Suppressor macrophage treated with lipopolysaccharide for 1 hour (primary cell): ENCODE measurements around the gene CNGA2.
"Not testable (repeated sequence)": the region's sequence is repeated elsewhere in the genome, so short reads cannot be mapped to it uniquely, and the experiment has no call there.

Source experiments
- DNase-seq, 3 donors: peaks; one replicate each; pipeline ENCODE4 v3.0.0-alpha.2; 2020 to 2022

Gene CNGA2

DNA sequence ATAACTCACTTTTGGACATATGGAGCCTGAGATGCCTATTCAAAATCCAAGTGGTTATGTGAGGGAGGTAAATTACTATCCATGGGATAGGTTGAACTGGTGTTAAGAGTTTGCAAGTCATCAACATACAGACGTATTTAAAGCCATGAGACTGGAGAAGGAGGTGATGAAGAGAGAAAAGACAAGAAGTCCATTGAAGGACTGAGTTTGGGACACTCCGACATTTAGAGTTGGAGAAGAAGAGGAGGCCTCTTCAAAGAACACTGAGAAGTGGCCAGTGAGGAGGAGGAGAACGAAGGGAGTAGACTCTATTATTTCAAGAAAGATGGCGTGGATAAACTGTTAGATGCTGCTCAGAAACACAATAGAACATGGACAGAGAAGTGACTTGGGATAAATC, at the start of gene CNGA2:
Gene CNGA2, plus strand, starts transcription at position 301 of the 400 bp plus-strand sequence. CDS start 3,738 bp downstream, outside the sequence.
- DNase-seq: no peak

DNA sequence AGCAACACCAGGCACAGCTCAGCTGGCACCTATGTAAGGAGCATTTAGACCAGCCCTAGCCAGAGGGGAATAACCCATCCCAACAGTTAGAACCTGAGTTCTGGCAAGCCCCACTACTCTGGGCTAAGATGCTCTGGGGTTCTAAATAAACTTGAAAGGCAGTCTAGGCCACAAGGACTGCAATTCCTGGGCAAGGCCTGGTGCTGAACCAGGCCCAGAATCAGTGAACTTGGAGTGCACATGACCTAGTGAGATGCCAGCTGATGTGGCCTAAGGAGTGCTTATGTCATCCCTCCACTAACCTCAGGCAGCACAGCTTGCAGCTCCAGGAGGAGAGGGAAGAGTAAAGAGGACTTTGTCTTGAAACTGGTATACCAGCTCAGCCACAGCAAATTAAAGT, 46.9 kb upstream of the CNGA2 start:
- no peak for DNase-seq

DNA sequence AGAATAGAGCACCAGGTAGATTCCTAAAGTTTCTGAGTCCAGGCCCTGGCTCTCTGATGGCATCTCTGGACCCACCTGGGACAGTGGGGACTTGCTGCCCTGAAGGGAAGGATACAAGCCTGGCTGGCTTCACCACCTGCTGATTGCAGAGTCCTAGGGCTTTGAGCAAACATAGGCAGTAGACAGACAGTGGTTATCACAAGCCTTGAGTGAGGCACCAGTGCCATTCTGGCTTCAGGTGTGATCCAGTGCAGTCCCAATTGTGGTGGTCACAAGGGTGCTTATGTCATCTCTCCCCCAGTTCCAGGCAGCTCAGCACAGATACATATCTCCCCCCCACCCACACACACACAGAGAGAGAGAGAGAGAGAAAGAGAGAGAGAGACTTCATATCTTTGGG, 45.9 kb upstream of the CNGA2 start:
- DNase-seq: no peak

DNA sequence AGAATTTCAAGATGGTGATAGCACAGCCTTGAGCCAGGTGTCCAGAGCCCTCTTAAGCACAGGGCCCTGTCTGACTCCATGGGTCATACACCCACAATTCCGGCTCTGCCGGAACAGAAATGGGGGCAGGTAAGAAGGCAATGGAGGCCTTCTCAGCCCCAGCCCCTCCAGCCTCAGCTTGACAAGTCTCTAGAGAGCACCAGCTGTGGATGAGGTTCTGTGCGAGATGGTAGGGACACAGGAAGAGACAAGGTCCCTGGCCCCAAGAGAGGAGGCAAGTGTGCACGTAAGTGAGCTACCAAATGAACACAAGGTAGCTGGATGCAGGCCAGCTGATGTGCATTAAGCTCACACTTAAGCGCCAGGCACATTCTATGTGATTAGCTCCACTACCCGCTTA, 41.7 kb upstream of the CNGA2 start:
- DNase-seq: no peak

DNA sequence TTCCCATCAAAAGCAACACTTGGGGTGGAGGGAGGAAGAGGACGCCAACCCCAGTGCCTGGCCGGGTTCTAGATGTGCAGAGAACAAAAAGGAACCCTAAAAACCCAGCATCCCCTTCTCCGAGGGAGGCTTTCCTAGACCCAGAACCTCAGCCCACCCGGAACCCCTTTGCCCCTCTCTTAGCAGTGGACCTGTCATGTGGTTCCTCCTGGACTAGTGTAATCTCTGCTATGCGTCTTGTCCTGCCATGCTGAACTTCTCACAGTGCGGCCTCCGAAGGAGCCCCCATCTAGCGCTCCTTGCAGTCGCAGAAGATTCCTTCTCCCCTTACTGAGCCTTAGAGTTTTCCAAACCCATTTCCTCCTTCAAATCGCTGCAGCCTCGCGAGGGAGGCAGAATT, 40.4 kb upstream of the CNGA2 start:
- no peak for DNase-seq

DNA sequence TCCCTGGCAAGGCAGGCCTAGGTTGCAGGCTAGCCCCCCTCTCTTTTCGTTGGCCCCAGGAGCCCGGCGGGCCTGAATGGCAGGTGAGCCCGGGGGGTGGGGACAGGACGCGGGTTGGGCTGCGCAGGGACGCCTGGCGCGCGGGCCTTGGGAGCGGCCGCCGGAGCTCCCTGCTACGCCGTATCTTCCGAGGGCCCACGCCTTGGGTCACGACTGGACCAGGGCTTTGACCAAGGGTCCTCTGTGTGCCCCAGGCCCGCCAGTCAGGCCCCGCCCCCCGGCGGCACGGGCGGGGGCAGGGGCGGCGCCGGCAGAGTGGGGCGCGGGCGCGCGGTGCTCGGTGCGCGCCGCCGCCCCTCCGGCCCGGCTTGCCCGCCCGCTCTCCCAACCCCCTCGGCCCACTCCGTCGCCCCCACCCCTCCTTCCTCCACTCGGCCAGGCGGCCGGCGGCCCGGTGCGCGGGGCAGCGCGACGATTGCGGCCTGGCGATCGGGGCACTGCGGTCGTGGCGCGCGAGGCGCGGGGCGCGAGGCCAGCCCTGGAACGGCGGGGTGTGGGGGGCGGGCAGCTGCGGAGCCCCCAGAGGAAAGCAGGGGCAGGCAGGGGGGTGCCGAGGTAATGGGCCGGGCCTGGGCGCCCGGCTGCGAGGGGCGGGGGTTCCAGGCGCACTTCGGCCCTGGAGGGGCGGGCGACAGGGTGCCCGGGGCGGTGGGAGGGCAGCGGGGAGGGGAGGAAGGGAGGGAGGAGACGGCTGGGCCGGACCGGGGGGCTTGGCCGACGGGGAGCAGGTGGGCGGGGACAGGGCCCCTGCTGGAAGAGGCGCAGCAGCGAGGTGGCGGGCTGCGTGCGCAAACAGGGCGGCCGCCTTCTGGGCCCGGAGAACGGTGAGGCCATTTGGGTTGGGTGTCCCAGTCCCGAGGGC, 39.6 kb upstream of the CNGA2 start, which contains the start of gene PRRG3:
Gene PRRG3, plus strand, starts transcription at position 798 of the 922 bp plus-strand sequence. CDS start 3,357 bp downstream, outside the sequence.
- DNase-seq: no peak

DNA sequence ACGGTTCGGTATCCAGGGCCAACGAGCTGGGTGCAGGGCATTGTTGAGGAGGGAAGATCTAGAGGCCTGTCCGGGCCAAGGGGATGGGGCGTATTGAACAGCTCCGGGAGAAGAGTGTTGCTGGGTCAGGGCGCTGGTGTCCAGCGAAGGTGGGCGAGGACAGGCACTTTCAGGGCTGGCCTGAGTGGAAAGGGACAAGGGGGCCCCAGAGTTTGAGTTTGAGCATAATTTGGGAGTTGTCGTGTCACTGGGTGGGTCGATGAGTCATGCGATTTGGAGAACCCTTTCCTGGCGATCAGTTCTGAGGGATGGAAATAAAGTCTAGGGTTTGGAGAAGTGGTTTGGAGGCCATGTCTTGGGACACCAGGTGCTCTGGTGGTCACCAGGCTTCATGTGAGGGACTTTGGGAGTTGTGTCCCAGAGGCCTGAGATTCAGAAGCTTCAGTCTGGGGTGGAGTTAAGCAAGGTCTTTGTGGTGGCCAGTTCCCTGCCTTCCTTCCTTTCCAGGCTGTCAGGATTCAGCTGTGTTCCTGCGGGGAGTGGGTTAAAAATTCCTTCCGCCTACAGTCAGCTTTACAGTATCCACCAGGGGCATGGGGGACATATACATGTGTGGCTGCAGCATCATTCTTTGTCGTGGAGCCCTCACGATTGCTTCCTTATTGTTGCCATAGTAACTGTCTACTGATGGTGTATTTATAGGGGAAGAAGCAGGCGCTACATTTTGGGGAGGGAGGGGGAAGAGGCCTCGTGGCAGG, 38.8 kb upstream of the CNGA2 start:
- no peak for DNase-seq

DNA sequence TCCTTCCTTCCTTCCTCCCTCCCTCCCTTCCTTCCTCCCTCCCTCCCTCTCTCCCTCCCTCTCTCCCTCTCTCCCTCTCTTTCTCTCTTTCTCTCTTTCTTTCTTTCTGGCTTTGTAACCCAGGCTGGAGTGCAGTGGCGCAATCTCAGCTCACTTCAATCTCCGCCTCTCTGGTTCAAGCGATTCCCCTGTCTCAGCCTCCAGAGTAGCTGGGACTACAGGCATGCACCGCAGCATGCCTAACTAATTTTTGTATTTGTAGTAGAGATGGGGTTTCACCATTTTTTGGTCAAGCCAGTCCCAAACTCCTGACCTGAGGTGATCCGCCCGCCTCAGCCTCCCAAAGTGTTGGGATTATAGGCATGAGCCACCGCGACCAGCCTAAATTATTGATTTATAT, 37.5 kb upstream of the CNGA2 start:
- DNase-seq: not testable (repeated sequence)

DNA sequence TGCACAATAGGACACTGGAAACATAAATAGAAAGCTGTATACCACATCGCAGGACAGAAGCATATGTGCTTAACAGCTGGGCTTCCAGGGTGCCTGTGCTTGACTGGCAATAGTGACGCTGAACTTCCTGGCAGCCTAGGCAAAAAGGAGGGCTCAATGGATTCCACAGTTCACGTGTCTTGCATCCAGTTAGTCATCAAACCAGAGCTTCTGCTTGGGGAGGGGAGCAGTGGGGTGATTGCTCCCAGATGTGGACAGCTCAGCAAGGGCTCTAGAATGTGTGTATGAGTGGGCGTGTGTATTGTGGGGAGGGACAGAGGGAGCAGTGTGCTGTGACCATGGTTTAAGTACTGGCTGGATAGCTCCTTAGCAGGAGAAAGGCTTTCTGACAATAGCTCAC, 37.0 kb upstream of the CNGA2 start:
- no peak for DNase-seq

DNA sequence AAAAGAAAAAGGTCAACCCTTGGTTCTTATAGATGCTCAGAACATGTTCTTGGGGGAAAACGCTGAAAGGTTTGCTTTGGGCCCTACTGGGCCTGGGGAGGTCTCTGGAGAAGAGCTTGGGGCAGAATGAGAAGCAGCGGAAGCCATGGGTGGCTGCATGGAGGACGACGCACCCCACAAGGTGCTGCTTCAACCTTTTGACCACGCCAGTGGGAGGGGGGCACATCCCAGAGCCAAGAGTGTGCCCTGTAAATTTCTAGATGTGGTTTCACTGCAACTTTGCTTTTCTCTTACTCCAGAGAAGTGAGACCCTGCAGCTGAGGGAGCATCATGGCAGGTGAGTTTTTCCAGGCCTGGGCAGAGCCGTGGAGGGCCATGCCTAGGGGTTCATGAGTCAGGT, 36.1 kb upstream of the CNGA2 start:
- DNase-seq: no peak

DNA sequence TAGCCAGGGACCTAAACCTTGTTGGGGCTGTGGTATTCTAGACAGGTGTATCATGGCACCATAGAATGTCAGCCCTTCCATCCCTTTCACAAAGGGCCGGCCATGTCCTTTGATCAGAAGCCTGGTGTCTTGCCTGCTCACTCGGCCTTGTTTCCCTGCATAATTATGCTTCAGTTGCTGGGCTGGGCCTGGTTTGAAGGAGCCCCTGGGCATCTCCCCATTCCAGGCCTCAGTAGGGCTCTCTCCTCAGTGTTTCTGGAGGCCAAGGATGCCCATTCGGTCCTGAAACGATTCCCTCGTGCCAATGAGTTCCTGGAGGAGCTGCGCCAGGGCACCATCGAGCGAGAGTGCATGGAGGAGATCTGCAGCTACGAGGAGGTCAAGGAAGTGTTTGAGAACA, 34.8 kb upstream of the CNGA2 start:
- no peak for DNase-seq

DNA sequence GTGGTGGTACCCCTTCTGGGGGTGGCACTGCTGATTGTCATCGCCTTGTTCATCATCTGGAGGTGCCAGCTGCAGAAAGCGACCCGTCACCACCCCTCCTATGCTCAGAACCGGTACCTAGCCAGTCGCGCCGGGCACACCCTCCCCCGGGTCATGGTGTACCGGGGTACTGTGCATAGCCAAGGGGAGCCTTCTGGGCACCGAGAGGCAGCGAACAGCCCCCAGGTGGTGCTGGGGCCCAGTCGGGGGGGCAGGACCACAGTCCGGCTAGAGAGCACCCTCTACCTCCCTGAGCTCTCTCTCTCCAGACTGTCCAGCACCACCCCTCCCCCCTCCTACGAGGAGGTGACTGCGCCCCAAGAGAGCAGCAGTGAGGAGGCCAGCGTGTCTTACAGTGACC, 34.0 kb upstream of the CNGA2 start:
- no peak for DNase-seq

DNA sequence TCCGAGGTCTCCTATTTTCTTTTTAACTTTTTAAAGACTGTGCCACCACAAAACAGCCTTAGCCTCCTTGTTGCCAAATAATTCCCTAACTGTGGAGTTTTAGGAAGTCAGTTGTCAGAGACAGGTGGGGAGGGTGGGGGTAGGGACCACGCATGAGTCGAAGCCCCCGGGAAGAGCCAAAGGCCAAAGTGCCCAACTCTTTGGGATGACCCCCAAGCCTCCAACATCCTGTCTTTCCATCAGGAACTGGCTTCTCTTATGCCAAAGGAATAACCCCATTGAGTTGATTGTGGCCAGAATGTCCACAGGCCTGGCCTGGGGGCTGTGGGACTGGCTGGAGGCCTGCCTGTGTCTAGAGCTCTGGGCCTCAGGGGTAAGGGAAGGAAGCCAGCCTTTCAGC, 33.5 kb upstream of the CNGA2 start:
- no peak for DNase-seq

DNA sequence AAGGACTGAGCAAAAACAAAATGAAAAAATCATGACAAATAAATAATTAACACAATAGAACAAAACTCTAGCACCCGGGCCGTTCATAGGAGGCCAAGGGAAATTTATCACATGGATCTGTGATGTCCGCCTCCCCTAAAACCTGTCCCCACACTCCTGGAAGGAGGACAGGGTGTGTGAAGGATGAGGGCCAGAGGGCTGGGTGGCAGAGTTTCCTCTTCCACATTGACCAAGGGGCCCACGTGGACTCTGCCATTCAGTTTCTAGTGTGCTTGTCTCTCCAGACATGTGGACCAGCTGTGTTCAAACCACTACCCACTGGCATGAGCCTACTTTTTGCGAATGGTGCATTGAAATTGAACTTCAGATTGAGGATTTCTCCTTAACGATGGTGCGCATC, 33.0 kb upstream of the CNGA2 start:
- DNase-seq: no peak

DNA sequence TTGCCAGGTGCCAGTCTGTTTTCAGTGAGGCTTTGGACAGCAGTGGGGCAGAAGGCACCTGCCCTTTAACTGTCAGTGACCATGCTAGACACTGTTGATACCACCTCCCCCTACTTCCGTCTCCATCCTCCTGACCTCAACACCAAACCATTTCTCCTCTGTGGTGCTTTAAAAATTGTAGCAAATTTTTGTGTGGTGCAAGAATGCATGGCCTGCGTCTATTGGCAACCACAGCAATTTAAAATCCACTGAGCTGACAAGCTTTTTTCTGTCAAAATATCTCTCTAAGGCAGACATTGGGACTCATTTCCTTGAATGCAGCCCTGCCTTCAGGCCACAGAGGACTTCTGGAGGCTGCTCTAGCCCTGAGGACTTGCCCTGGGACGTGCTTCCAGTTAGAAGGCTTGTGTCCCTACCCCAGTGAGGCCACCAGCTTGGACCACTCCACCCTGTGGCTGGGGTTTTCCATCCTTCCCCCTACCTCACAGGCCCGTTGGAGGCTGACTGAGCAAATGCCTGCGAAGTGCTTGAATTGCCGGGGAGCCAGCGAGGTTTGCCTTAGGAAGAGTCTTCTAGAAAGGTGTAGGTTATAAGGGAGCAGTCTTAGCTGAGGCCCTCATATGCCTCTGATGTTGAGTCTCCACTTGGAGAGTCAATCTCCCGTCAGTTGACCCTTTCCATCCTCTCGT, 32.4 kb upstream of the CNGA2 start:
- no peak for DNase-seq

DNA sequence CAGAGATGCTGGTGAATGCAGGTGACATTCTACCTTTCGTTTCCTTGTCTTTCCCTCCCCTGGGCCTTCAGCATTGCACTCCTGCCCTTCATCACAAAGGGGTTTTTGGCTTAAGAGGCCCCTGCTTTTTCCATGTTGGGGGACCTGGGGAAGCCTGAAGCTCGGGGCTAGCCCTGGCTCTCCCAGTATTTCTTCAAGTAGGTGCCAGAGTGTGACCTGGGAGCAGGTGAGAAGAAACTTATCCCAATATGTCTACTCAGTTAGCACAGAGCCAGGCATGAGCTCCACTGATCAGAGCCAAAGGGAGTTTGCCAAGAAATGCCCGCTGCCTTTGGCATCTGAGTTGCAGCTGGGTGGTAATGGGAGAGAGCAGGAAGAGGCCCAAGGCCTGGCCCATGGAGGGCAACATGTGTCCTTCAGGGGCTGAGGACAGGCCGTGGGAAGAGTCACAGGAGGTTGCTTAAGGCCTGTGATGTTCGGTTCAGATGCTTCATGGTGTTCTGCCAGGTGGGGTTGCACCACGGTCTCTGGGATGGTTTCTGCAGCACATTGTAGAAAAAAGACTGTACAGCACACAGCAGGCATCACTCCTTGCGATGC, 31.7 kb upstream of the CNGA2 start:
- no peak for DNase-seq

DNA sequence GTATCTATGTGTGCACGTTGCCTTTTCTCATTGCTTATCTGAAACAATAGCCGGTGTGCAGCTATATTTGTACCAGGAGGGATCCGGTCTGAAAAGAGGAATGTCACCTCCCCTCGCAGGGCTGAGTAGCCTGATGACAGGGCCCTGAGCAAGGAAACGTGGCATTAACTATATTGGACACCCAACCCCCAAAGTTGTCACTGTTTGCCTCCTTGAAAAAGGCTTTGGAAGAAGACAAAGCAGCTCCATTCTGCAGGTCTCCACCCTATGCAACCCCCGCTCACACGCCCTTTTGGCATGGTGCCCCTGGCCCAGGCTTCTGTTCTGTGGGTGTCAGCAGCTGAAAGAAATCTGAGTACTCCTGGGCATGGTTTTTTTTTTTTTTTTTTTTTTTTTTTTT, 31.1 kb upstream of the CNGA2 start:
- no peak for DNase-seq

DNA sequence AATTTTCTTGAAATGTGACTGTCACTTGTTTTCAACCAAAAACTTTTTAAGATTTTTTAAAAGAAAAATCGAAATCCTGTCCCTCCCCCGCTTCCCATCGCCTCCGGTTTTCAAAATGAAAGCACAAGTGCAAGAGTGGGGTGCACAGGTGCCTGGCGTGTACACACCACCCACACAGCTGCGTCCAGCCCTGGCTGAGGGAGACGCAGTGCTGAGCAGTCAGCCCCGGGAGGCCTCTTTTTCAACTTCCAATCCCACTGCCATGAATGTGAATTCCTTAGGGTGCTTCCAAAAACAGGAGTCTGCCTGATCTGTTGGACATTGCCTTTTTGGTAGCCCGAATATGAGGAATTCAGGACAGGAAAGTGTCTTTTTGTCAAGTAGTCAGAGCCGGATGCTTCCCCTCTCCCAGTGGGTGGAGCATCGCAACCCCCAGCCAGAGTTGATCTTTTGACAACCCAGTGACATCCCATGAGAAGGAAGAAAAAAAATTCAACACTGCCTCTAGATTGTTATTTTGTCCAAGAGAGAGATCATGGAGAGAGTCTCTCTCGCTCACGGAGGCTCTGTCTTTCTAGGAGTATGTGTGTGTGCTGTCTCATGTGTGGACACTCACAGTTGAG, 30.4 kb upstream of the CNGA2 start:
- no peak for DNase-seq

DNA sequence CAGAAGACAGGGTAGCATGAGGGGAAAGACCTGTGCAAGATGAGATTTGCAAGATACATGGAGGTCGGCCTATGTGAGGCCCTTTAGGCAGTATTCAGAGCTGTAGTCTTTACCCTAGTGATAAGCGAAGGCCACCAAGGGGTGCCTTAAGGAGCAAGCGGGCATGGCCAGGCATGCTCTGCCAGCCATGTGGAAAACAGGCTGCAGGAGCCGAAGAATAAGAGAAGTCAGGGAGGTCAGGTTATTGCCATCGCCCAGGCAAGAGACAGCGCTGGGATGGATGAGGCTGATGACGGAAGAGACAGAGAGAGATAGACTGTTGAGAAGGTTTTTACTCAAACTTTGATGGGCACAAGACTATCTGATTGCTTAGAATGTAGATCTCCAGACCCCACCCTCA, 25.7 kb upstream of the CNGA2 start:
- DNase-seq: no peak

DNA sequence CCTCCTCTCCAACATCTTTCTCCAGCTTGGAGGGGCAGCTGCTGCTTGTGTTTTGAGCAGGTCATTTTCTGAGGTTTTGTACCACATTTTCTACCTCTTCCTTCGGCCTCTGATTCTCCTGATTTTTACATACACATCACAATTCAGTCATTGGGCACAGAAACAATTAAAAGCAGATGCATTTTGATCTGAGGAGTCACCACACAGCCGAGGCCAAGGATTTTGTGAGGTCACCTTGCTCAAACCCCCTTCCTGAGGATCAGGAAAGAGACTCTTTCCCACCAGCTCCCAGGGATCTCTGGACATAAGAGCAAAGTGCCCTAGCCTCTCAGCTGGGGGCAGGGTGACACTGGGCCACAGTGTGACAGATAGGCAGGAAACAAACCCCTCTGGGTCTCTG, 24.1 kb upstream of the CNGA2 start:
- no peak for DNase-seq

DNA sequence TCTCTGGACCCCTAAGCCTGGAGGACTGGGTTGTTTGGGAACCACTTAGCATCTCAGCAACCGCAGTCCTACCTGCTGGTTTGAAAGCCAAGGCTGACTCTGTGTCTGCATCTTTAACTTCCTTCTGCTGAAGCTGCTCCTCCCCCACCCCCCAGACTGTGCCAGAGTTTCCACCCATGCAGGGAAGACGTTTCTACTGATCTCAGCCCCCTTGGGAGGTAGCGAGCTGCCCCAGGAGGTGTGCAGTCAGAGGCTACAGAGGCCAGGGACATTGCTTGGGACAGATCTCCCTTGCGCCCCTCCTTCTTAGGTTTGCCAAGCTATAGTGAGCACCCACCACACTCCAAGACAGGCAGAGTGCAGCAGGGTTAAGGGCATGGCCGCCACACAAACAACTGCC, 23.4 kb upstream of the CNGA2 start:
- DNase-seq: no peak

DNA sequence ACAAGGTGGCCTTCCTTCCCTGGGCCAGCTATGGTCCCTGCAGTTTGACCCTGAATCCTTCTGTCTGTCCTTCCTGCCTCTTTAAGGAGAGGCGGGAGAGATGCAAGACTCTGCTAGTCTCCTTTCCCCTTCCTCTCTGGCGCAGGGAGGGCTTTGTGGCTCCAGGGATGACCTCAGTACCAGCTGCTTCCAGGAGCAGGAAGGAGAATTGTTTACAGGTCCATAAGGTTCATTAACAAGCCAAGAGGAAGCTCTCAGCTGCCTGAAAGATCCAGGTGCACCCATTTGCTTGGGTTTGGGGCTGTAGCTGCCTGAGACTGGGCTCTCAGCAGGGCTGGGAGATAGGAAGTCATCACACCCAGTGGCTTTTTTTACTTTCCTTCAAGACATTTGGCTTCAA, 22.8 kb upstream of the CNGA2 start:
- DNase-seq: no peak

DNA sequence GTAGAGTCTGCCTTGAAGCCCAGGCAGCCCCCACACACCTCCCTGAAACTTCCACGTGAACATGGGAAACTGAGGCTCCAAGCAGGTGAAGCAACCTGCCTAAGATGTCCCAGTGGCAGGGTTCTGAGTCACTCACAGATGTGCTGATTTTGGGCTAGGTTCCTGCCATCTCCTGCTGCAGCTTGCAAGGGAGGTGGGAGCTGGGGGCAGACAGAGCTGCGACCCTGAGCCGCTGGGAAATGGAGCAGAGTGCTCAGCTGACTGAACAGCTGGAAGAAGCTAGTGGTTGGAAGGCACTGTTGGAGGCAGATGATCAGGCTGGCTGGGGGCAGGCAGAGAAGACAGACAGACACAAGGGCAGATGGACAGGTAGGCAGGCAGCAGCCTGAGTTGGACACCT, 22.3 kb upstream of the CNGA2 start:
- no peak for DNase-seq
